Measurements from ENCODE around the gene FOXP3.

- TF ChIP-seq, protein P1, sequence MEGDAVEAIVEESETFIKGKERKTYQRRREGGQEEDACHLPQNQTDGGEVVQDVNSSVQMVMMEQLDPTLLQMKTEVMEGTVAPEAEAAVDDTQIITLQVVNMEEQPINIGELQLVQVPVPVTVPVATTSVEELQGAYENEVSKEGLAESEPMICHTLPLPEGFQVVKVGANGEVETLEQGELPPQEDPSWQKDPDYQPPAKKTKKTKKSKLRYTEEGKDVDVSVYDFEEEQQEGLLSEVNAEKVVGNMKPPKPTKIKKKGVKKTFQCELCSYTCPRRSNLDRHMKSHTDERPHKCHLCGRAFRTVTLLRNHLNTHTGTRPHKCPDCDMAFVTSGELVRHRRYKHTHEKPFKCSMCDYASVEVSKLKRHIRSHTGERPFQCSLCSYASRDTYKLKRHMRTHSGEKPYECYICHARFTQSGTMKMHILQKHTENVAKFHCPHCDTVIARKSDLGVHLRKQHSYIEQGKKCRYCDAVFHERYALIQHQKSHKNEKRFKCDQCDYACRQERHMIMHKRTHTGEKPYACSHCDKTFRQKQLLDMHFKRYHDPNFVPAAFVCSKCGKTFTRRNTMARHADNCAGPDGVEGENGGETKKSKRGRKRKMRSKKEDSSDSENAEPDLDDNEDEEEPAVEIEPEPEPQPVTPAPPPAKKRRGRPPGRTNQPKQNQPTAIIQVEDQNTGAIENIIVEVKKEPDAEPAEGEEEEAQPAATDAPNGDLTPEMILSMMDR (IDR thresholded peaks at IDR 0.05; ENCODE audit: low read length), result no peak
- no peak for TF ChIP-seq EZH2 (optimal IDR thresholded peaks at IDR 0.05; ENCODE audit: low read depth, low read length)
- no peak for TF ChIP-seq EZH2phosphoT487 (IDR thresholded peaks at IDR 0.05; ENCODE audit: low read length)
These were observed 23.2 kb upstream of the FOXP3 start for GRCh38 chrX:49287665-49288064.

Data from MM.1S (cell line).